K562 (cell line): ENCODE measurements around the gene TMEM127. TPM values are rescaled to one million over a fixed set of nuclear protein-coding genes. Genes with fewer than 3 reads are reported as not detected.

Experiments used
- ADNP ChIP-seq: fragments of 200-800 bp; sonication (Bioruptor generic); IDR thresholded peaks from 2 replicates; pipeline ENCODE4 v1.6.1; 2016; ENCODE audit warnings: missing genetic modification characterization, missing compliant biosample characterization
- FOXA3 ChIP-seq, 2 experiments: fragments of 450-650 bp in 1 of 2; sonication (generic) in 1 of 2; formaldehyde crosslinking; IDR thresholded peaks in 1 of 2; conservative IDR thresholded peaks in 1 of 2; 2 replicates each; pipeline versions ENCODE4 v1.4.0 to v1.8.0; 2020 to 2022; ENCODE audit warnings: mild to moderate bottlenecking in 2 of 2, missing genetic modification reagents in 1 of 2
- HDAC6 ChIP-seq: IDR thresholded peaks from 2 replicates; pipeline ENCODE4 v1.6.1; 2012; ENCODE audit warnings: low read depth, mild to moderate bottlenecking, control low read depth, inconsistent platforms, low read length, moderate library complexity
- MTA1 ChIP-seq: fragments of 450-650 bp; IDR thresholded peaks from 2 replicates; pipeline ENCODE4 v1.6.1; 2017; ENCODE audit warnings: borderline replicate concordance
- MYC ChIP-seq, 2 experiments: fragments of 250-450 bp in 1 of 2; sonication (Bioruptor Pico) in 1 of 2; IDR thresholded peaks; 2 replicates each; pipeline versions ENCODE4 v1.5.1 to v1.6.1; 2012 to 2021; ENCODE audit warnings: low read depth in 2 of 2, borderline replicate concordance in 1 of 2, improper control_type of control experiment in 1 of 2, low read length in 1 of 2, mild to moderate bottlenecking in 1 of 2, moderate library complexity in 1 of 2
- NR4A1 ChIP-seq, 2 experiments: fragments of 250-450 bp in 1 of 2; fragments of 450-650 bp in 1 of 2; sonication (Bioruptor Pico) in 1 of 2; IDR thresholded peaks; 2 replicates each; pipeline versions ENCODE4 v1.4.0 to v1.6.1; 2016 to 2020; ENCODE audit warnings: mild to moderate bottlenecking in 2 of 2, missing compliant biosample characterization in 1 of 2, missing genetic modification characterization in 1 of 2, moderate library complexity in 1 of 2
- PPARD ChIP-seq: fragments of 250-450 bp; sonication (Bioruptor Pico); IDR thresholded peaks from 2 replicates; pipeline ENCODE4 v1.8.0; 2022; ENCODE audit warnings: inconsistent platforms, mild to moderate bottlenecking, moderate library complexity
- PYGO2 ChIP-seq: fragments of 450-650 bp; IDR thresholded peaks from 2 replicates; pipeline ENCODE4 v1.6.1; 2016; ENCODE audit warnings: mild to moderate bottlenecking, missing genetic modification characterization, moderate library complexity, missing compliant biosample characterization
- RBM15 ChIP-seq: fragments of 200-400 bp; formaldehyde crosslinking; IDR thresholded peaks from 2 replicates; pipeline ENCODE4 v1.6.1; 2018; ENCODE audit warnings: mild to moderate bottlenecking, low read length, moderate library complexity; ENCODE audit not compliant: insufficient read depth
- RBM17 ChIP-seq: fragments of 200-400 bp; formaldehyde crosslinking; IDR thresholded peaks from 2 replicates; pipeline ENCODE4 v1.6.1; 2017; ENCODE audit warnings: low read depth, mild to moderate bottlenecking, low read length, borderline replicate concordance
- SAFB ChIP-seq: fragments of 200-400 bp; formaldehyde crosslinking; IDR thresholded peaks from 2 replicates; pipeline ENCODE4 v1.6.1; 2017; ENCODE audit warnings: low read depth, low read length, borderline replicate concordance
- SIX5 ChIP-seq, 2 experiments: IDR thresholded peaks; 2 replicates each; pipeline ENCODE4 v1.6.1; 2011; ENCODE audit warnings: low read length in 2 of 2, borderline replicate concordance in 1 of 2, low read depth in 1 of 2, mild to moderate bottlenecking in 1 of 2, moderate library complexity in 1 of 2; ENCODE audit not compliant: insufficient read depth in 1 of 2
- SMARCE1 ChIP-seq: fragments of 450-650 bp; IDR thresholded peaks from 2 replicates; pipeline ENCODE4 v1.7.1; 2016; ENCODE audit warnings: mild to moderate bottlenecking
- SOX6 ChIP-seq: fragments of 450-650 bp; IDR thresholded peaks from 2 replicates; pipeline ENCODE4 v1.6.1; 2014; ENCODE audit warnings: mild to moderate bottlenecking
- ZNF232 ChIP-seq: sonication (generic); formaldehyde crosslinking; IDR thresholded peaks from 2 replicates; pipeline ENCODE4 v1.8.0; 2022; ENCODE audit warnings: mild to moderate bottlenecking, missing genetic modification reagents
- ZNF766 ChIP-seq: fragments of 200-800 bp; sonication (Bioruptor generic); conservative IDR thresholded peaks from 2 replicates; pipeline ENCODE4 v1.6.1; 2016; ENCODE audit warnings: missing genetic modification characterization, missing compliant biosample characterization
- ZNF77 ChIP-seq: fragments of 250-450 bp; sonication (Bioruptor Pico); IDR thresholded peaks from 2 replicates; pipeline ENCODE4 v1.5.0; 2020
- ZNF778 ChIP-seq: fragments of 450-650 bp; formaldehyde crosslinking; IDR thresholded peaks from 2 replicates; pipeline ENCODE4 v1.4.0; 2020; ENCODE audit warnings: mild to moderate bottlenecking, moderate library complexity
- ZNF780A ChIP-seq: fragments of 250-450 bp; sonication (Bioruptor Pico); IDR thresholded peaks from 2 replicates; pipeline ENCODE4 v1.5.0; 2021; ENCODE audit warnings: mild to moderate bottlenecking
- polyA plus RNA-seq, 8 experiments: library from polyadenylated mRNA; depleted of rRNA in 4 of 8; stranded (reverse) in 5 of 8; unstranded in 3 of 8; fragments of >200 nt; fragmentation: Nextera tagmentation in 2 of 8; fragmentation: Illumina TruSeq in 1 of 8; extraction: Ambion mirVana in 2 of 8; extraction: Trizol in 1 of 8; gene quantifications; 2 replicates each; pipeline versions ENCODE4 v1.2.1 to v1.2.3, GENCODE V29; 2011 to 2014; ENCODE audit warnings: inconsistent platforms in 1 of 8, missing spikeins in 1 of 8
- total RNA-seq, 7 experiments: library from RNA; depleted of rRNA in 6 of 7; stranded (reverse); fragments of >200 nt in 6 of 7; fragmentation: Illumina TruSeq in 2 of 7; extraction: Trizol in 2 of 7; gene quantifications; 2 replicates each; pipeline versions ENCODE4 v1.2.1 to v1.2.3, GENCODE V29; 2011 to 2021; ENCODE audit warnings: low replicate concordance in 1 of 7
- TF ChIP-seq, protein P1 (sequence below): fragments of 250-450 bp; sonication (Bioruptor Pico); IDR thresholded peaks from 2 replicates; pipeline ENCODE4 v1.8.0; 2021; ENCODE audit warnings: moderate library complexity, mild to moderate bottlenecking, inconsistent platforms
- TF ChIP-seq, protein P2 (sequence below): fragments of 200-800 bp; sonication (Bioruptor generic); IDR thresholded peaks from 2 replicates; pipeline ENCODE4 v1.6.1; 2017; ENCODE audit warnings: missing genetic modification characterization, missing compliant biosample characterization

TMEM127 gene
- total and polyA plus RNA-seq, 9 of the 15 experiments (the other 6 are each of a cell fraction or from before 2014, with no cell fraction given), result 1.7 to 20.0 (median 9.9) TPM

DNA sequence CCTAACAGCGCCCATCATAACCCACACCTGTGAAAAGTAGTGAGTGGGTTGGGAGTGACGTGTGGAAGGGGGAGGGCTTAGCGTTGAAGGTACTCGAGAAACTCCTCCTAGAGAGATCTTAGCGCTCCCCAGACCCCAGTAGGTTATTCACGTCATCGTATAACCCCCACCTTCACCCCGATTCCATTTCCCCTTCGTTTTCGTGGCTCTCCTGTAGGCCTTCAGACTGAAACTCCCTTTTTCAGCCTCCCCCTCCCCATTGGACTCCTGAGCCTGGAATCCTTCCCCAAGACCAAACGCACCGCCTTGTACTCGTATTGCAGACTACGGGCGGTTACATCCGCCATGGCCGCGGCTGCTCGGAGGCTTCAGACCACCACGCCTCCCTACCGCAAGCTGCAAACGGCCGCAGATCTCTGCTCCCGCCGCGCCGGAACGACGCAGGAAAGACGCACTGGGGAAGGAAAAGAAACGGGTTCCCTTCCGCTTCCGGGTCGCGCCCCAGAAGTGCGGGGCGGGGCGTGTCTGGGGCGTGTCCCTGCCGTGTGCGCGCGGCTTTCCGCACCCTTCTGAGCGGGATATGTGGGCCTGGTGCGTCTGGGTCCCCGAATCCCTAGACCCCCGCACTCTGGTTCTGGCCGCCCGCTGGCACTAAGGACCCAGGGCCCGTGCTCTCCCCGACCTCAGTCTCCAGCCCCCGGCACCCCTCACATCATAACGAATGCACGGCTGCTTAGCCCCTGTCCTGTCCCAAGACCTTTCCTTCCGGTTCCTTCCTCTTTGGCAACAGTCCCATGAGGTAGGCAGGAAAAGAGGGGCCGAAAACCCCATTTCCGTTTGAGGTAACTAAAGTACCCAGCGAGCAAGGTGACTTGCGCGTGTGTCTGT lies 39.5 kb upstream of the TMEM127 start, which contains the start of gene SNRNP200 (continued):
- TF ChIP-seq PYGO2 (tag) (no peak), RBM17 (no peak), SOX6 (peak; percentile 19; the same call in 1 of the 2 replicates), SAFB (no peak), ZNF77 (CRISPR knock-in tag) (no peak), ZNF766 (CRISPR knock-in tag) (no peak), MYC (IDR thresholded peaks at IDR 0.05; ENCODE audit: low read depth, low read length) (peak; percentile 93), MYC (CRISPR knock-in tag; IDR thresholded peaks at IDR 0.05; ENCODE audit: borderline replicate concordance, low read depth) (peak; percentile 72; the same call in 1 of the 2 replicates), ZNF780A (CRISPR knock-in tag) (no peak), FOXA3 (CRISPR knock-in tag; conservative IDR thresholded peaks at IDR 0.05 in 1 of 2, IDR thresholded peaks at IDR 0.05 in 1 of 2) (peak in 1 of 2 experiments; percentile 68; a peak in 1 of 4 replicates), ZNF232 (CRISPR knock-in tag) (no peak; the same call in 1 of the 2 replicates), ADNP (no peak), SMARCE1 (no peak), ZNF778 (CRISPR knock-in tag) (no peak), HDAC6 (no peak), SIX5 (IDR thresholded peaks at IDR 0.05; ENCODE audit: borderline replicate concordance in 1 of 2, insufficient read depth in 1 of 2, low read depth in 1 of 2, low read length in 2 of 2) (peak; percentile 32 to 41; a peak in 2 of 4 replicates), NR4A1 (CRISPR knock-in tag; IDR thresholded peaks at IDR 0.05) (no peak; the same call in 1 of the 2 replicates), NR4A1 (tag; IDR thresholded peaks at IDR 0.05) (no peak), PPARD (no peak), MTA1 (no peak; the same call in 1 of the 2 replicates), RBM15 (no peak)
- TF ChIP-seq, protein P1, sequence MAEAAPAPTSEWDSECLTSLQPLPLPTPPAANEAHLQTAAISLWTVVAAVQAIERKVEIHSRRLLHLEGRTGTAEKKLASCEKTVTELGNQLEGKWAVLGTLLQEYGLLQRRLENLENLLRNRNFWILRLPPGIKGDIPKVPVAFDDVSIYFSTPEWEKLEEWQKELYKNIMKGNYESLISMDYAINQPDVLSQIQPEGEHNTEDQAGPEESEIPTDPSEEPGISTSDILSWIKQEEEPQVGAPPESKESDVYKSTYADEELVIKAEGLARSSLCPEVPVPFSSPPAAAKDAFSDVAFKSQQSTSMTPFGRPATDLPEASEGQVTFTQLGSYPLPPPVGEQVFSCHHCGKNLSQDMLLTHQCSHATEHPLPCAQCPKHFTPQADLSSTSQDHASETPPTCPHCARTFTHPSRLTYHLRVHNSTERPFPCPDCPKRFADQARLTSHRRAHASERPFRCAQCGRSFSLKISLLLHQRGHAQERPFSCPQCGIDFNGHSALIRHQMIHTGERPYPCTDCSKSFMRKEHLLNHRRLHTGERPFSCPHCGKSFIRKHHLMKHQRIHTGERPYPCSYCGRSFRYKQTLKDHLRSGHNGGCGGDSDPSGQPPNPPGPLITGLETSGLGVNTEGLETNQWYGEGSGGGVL (CRISPR knock-in tag), result no peak
- TF ChIP-seq, protein P2, sequence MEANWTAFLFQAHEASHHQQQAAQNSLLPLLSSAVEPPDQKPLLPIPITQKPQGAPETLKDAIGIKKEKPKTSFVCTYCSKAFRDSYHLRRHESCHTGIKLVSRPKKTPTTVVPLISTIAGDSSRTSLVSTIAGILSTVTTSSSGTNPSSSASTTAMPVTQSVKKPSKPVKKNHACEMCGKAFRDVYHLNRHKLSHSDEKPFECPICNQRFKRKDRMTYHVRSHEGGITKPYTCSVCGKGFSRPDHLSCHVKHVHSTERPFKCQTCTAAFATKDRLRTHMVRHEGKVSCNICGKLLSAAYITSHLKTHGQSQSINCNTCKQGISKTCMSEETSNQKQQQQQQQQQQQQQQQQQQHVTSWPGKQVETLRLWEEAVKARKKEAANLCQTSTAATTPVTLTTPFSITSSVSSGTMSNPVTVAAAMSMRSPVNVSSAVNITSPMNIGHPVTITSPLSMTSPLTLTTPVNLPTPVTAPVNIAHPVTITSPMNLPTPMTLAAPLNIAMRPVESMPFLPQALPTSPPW, result peak; percentile 81
